ENCODE data around the gene OLR1.

DNA sequence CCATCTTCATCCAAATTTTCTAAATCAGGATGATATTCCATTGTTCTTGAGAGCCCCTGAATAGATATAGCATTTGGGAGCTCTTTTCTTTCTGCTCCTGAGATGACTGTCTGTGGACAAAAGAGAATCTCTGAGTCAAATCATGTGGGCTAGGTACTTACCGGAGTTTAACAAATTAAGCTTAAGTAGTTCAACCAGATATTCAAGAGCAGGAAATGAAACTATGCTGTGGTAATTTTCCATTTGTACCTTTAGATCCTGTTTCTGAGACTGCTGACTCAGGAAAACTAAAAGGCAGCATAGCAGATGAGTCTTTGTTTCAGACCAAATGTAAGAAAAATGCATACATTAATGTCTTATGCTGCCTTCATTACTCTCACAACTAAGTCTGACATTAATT lies 41.9 kb downstream of the OLR1 start, which contains the start of gene CLEC7A:
- TF ChIP-seq ELF4 (CRISPR knock-in tag; IDR thresholded peaks at IDR 0.05; ENCODE audit: low read depth): no peak
- no peak for TF ChIP-seq CTCF (IDR thresholded peaks at IDR 0.05)
- TF ChIP-seq E2F4 (CRISPR knock-in tag; IDR thresholded peaks at IDR 0.05; ENCODE audit: borderline replicate concordance, low read depth): no peak
- TF ChIP-seq ZNF121 (CRISPR knock-in tag; IDR thresholded peaks at IDR 0.05): no peak
- TF ChIP-seq MXD4 (CRISPR knock-in tag; IDR thresholded peaks at IDR 0.05; ENCODE audit: borderline replicate concordance): no peak
- TF ChIP-seq CBFB (CRISPR knock-in tag; IDR thresholded peaks at IDR 0.05; ENCODE audit: low read depth): no peak
- no peak for TF ChIP-seq MLX (CRISPR knock-in tag; IDR thresholded peaks at IDR 0.05)
- no peak for TF ChIP-seq AR (CRISPR knock-in tag; IDR thresholded peaks at IDR 0.05)
- TF ChIP-seq, protein P1, sequence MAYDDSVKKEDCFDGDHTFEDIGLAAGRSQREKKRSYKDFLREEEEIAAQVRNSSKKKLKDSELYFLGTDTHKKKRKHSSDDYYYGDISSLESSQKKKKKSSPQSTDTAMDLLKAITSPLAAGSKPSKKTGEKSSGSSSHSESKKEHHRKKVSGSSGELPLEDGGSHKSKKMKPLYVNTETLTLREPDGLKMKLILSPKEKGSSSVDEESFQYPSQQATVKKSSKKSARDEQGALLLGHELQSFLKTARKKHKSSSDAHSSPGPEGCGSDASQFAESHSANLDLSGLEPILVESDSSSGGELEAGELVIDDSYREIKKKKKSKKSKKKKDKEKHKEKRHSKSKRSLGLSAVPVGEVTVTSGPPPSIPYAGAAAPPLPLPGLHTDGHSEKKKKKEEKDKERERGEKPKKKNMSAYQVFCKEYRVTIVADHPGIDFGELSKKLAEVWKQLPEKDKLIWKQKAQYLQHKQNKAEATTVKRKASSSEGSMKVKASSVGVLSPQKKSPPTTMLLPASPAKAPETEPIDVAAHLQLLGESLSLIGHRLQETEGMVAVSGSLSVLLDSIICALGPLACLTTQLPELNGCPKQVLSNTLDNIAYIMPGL (CRISPR knock-in tag; IDR thresholded peaks at IDR 0.05): no peak
- TF ChIP-seq FOXK1 (CRISPR knock-in tag; IDR thresholded peaks at IDR 0.05): no peak
- TF ChIP-seq, protein P2, sequence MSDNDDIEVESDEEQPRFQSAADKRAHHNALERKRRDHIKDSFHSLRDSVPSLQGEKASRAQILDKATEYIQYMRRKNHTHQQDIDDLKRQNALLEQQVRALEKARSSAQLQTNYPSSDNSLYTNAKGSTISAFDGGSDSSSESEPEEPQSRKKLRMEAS (CRISPR knock-in tag; IDR thresholded peaks at IDR 0.05): no peak
- no peak for TF ChIP-seq FOXP4 (CRISPR knock-in tag; IDR thresholded peaks at IDR 0.05)
